H4 (cell line): ENCODE results near the gene GTF3C5. TPM values are rescaled to one million over a fixed set of nuclear protein-coding genes. Genes with fewer than 3 reads are reported as not detected.
"Not testable (repeated sequence)": the region's sequence is repeated elsewhere in the genome, so short reads cannot be mapped to it uniquely, and the experiment has no call there.

Experiments used
- DNase-seq: peaks from one replicate; pipeline ENCODE4 v3.0.0-alpha.2; 2015; ENCODE audit warnings: low spot score
- total RNA-seq: library from RNA; depleted of rRNA; stranded (reverse); fragments of >200 nt; shearing (Covaris generic); gene quantifications from 2 replicates; pipeline ENCODE4 v1.2.3, GENCODE V29; 2014

The GTF3C5 gene
- total RNA-seq, 1 experiment from 2014 or later: 54.6 TPM

GRCh38 chr9:133070985-133071384, 40.2 kb downstream of the GTF3C5 start:
- DNase-seq: not testable (repeated sequence)

GRCh38 chr9:133071484-133072150, 40.8 kb downstream of the GTF3C5 start:
- DNase-seq: no peak

GRCh38 chr9:133072210-133072609, 41.4 kb downstream of the GTF3C5 start:
- DNase-seq: not testable (repeated sequence)

GRCh38 chr9:133073086-133074014, 42.6 kb downstream of the GTF3C5 start:
- DNase-seq: no peak

- no peak for DNase-seq
Measured at GRCh38 chr9:133074111-133074651, 43.4 kb downstream of the GTF3C5 start.

GRCh38 chr9:133075925-133076630, 45.3 kb downstream of the GTF3C5 start:
- no peak for DNase-seq

- no peak for DNase-seq
Measured at GRCh38 chr9:133076691-133077090, 45.9 kb downstream of the GTF3C5 start.

- no peak for DNase-seq
Measured at GRCh38 chr9:133078486-133078885, 47.7 kb downstream of the GTF3C5 start.

GRCh38 chr9:133080161-133080560, 49.4 kb downstream of the GTF3C5 start:
- DNase-seq: no peak

GRCh38 chr9:133080786-133081779, 50.3 kb downstream of the GTF3C5 start:
- not testable (repeated sequence) for DNase-seq

- not testable (repeated sequence) for DNase-seq
Measured at GRCh38 chr9:133081957-133082644, 51.3 kb downstream of the GTF3C5 start.

GRCh38 chr9:133083688-133084087, 52.9 kb downstream of the GTF3C5 start:
- not testable (repeated sequence) for DNase-seq

- not testable (repeated sequence) for DNase-seq
Measured at GRCh38 chr9:133086212-133086860, 55.5 kb downstream of the GTF3C5 start.

- DNase-seq: no peak
Measured at GRCh38 chr9:133086894-133087293, 56.1 kb downstream of the GTF3C5 start.

- DNase-seq: no peak
Measured at GRCh38 chr9:133087429-133088145, 56.8 kb downstream of the GTF3C5 start.

- no peak for DNase-seq
Measured at GRCh38 chr9:133088146-133088750, 57.5 kb downstream of the GTF3C5 start.

- DNase-seq: no peak
Measured at GRCh38 chr9:133088756-133089155, 58.0 kb downstream of the GTF3C5 start.

GRCh38 chr9:133089271-133089671, 58.5 kb downstream of the GTF3C5 start:
- no peak for DNase-seq
